ENCODE results near the gene SOWAHA. TPM values are rescaled to one million over a fixed set of nuclear protein-coding genes. Genes with fewer than 3 reads are reported as not detected.
"Not testable (repeated sequence)": the region's sequence is repeated elsewhere in the genome, so short reads cannot be mapped to it uniquely, and the experiment has no call there.

The SOWAHA gene
- total RNA-seq, 1 donor from 2014 or later: 0.06 TPM

- no peak overlapping the region for H3K4me3 ChIP-seq (ENCODE audit: low read depth, low read length)
- no peak for TF ChIP-seq CTCF (conservative IDR thresholded peaks at IDR 0.05; ENCODE audit: low read depth, low read length)
- no peak for DNase-seq (ENCODE audit: low read depth)
These were observed 36.2 kb downstream of the SOWAHA start for GRCh38 chr5:132849347-132849746.

DNA sequence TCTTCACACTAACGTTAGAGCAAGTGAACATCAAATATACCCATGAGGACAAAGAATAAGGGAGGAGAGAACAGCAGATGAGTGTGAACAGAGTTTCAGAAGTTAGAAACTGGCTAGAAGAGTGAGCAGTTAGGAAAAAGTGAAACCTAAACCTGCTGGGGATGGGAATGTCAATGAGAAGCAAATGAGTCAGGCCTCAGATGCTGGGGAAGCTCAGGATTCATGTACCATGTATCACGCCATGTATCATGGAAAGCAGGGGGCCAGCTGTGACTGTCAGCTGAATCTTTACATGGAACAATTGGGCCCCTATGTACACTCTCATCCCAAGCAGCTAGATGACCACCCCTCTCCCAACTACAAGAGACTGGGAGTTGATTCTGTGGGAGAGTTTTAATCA lies 37.0 kb downstream of the SOWAHA start:
- H3K4me3 ChIP-seq (ENCODE audit: low read depth, low read length): no peak overlapping the region
- no peak for TF ChIP-seq CTCF (conservative IDR thresholded peaks at IDR 0.05; ENCODE audit: low read depth, low read length)
- DNase-seq (ENCODE audit: low read depth): no peak

GRCh38 chr5:132853323-132853722 lies 40.2 kb downstream of the SOWAHA start:
- no peak overlapping the region for H3K4me3 ChIP-seq (ENCODE audit: low read depth, low read length)
- no peak for TF ChIP-seq CTCF (conservative IDR thresholded peaks at IDR 0.05; ENCODE audit: low read depth, low read length)
- no peak for DNase-seq (ENCODE audit: low read depth)

- no peak overlapping the region for H3K4me3 ChIP-seq (ENCODE audit: low read depth, low read length)
- DNase-seq (ENCODE audit: low read depth): no peak
- TF ChIP-seq CTCF (conservative IDR thresholded peaks at IDR 0.05; ENCODE audit: low read depth, low read length): no peak
These were observed 40.7 kb downstream of the SOWAHA start for GRCh38 chr5:132853790-132854189.

GRCh38 chr5:132854301-132854700 lies 41.2 kb downstream of the SOWAHA start:
- TF ChIP-seq CTCF (conservative IDR thresholded peaks at IDR 0.05; ENCODE audit: low read depth, low read length): no peak
- DNase-seq (ENCODE audit: low read depth): no peak

GRCh38 chr5:132854992-132855391 lies 41.9 kb downstream of the SOWAHA start:
- not testable (repeated sequence) for DNase-seq (ENCODE audit: low read depth); H3K4me3 ChIP-seq (ENCODE audit: low read depth, low read length)

More at GRCh38 chr5:132854301-132854700, 41.2 kb downstream of the SOWAHA start:
- H3K4me3 ChIP-seq (ENCODE audit: low read depth, low read length): no peak overlapping the region

DNA sequence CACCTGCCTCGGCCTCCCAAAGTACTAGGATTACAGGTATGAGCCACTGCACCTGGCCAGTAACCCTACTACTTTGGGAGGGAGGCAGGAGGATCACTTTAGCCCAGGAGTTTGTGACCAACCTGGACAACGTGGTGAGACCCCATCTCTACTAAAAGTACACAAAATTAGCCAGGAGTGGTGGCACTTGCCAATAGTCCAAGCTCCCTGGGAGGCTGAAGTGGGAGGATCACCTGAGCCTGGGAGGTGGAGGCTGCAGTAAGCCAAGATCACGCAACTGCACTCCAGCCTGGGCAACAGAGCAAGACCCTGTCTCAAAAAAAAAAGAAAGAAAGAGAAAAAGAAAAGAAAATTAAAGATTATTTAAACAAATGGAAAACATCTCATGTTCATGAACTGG lies 42.9 kb downstream of the SOWAHA start:
- no peak for DNase-seq (ENCODE audit: low read depth)
- H3K4me3 ChIP-seq (ENCODE audit: low read depth, low read length): no peak overlapping the region
- TF ChIP-seq CTCF (conservative IDR thresholded peaks at IDR 0.05; ENCODE audit: low read depth, low read length): no peak
